ENCODE measurements around the gene BCAM. TPM values are rescaled to one million over a fixed set of nuclear protein-coding genes. Genes with fewer than 3 reads are reported as not detected.

BCAM gene
- total and polyA plus RNA-seq, 2 donors, result 35.3 to 77.4 TPM

DNA sequence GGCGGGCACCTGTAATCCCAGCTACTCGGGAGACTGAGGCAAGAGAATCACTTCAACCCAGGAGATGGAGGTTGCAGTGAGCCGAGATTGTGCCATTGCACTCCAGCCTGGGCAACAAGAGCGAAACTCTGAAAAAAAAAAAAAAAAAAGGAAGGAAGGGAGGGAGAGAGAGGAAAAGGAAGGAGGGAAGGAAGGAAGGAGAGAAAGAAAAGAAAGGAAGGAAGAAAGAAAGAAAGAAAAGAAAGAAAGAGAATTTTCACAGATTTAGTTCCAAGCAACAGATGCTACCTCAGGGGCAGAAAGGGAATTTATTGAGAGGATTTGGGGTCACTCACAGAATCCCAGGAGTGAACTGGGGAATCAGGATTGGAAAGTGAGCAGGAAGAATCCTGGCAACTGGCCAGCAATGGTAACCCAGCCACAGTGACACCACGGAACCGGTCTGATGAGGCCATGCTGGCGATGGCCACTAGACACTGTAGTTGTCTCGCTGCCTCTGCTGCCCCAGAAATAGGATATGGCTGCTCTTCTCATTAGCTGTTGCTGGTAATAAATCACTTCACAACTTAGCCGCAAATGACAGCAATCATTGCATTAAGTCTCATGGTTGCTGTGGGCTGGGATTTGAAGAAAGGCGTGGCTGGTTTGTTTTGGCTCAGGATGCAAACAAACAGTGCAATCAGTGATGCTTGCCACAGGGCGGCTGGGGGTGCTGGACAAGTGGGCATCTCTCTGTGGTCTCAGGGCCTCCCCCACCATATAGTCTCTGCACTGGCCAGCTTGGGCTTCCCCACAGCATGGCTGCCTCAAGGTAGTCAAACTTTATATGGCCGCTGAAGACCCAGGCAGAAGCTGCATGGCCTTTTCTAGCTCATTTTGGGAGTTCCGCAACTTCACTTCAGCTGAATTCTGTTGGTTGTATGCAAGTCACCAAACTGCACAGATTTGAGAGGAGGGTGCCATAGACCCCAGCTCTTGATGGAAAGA is 5.2 kb upstream of the BCAM start:
- no peaks in the 10 kb centered on the region for H3K36me3 ChIP-seq (ENCODE audit: insufficient read depth)
- DNase-seq (ENCODE audit: extremely low spot score), result no peak
- H3K4me3 ChIP-seq (ENCODE audit: low read depth, low read length), result no peak overlapping the region
- no peak overlapping the region for H3K27ac ChIP-seq (ENCODE audit: low read depth)
- WGBS, result 90% methylated on average over 13 of the region's 13 CpGs
- no peaks in the 10 kb centered on the region for H3K4me1 ChIP-seq (ENCODE audit: insufficient read depth)

- no peaks in the 10 kb centered on the region for H3K36me3 ChIP-seq (ENCODE audit: insufficient read depth)
- WGBS, result 77% methylated on average over 7 of the region's 7 CpGs
- H3K4me3 ChIP-seq (ENCODE audit: low read depth, low read length), result no peak overlapping the region
- H3K27ac ChIP-seq (ENCODE audit: low read depth), result no peak overlapping the region
- no peak for DNase-seq (ENCODE audit: extremely low spot score)
- H3K4me1 ChIP-seq (ENCODE audit: insufficient read depth), result no peaks in the 10 kb centered on the region
These were observed 2.6 kb upstream of the BCAM start for GRCh38 chr19:44806291-44806690.

DNA sequence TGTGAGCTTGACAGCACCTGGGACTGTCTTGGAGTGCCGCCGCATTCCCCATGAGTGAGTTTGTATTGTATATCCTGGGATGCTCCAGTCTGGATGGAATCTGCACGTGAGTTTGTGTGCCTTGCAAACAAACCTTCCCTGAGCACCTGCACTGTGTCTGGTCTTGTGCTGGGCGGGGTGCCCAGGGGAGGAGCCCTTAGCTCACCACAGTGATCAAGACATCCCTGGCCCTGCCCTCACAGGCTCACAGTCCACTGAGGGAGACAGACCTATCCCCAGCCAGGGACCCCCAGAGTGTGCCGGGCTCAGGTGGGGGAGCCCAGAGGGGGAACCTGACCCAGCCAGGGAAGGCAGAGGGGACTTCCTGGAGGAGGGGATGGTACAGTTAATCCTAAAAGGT is 1.7 kb upstream of the BCAM start:
- WGBS, result 66% methylated on average over 5 of the region's 5 CpGs
- no peak overlapping the region for H3K27ac ChIP-seq (ENCODE audit: low read depth)
- no peak for DNase-seq (ENCODE audit: extremely low spot score)

GRCh38 chr19:44807652-44808462 is 1.0 kb upstream of the BCAM start:
- no peak overlapping the region for H3K27ac ChIP-seq (ENCODE audit: low read depth)
- H3K36me3 ChIP-seq (ENCODE audit: insufficient read depth), result no peaks in the 10 kb centered on the region
- H3K4me1 ChIP-seq (ENCODE audit: insufficient read depth), result no peaks in the 10 kb centered on the region
- no peak overlapping the region for H3K4me3 ChIP-seq (ENCODE audit: low read depth, low read length)
- WGBS, result 24% methylated on average over 14 of the region's 14 CpGs
- no peak for DNase-seq (ENCODE audit: extremely low spot score)

More for the DNA sequence above, 1.7 kb upstream of the BCAM start:
- H3K4me3 ChIP-seq (ENCODE audit: low read depth, low read length), result no peak overlapping the region
- no peaks in the 10 kb centered on the region for H3K4me1 ChIP-seq (ENCODE audit: insufficient read depth)
- H3K36me3 ChIP-seq (ENCODE audit: insufficient read depth), result no peaks in the 10 kb centered on the region

- WGBS, result 45% methylated on average over 7 of the region's 7 CpGs
These were observed 802 bp downstream of the BCAM start for GRCh38 chr19:44809577-44810233.

GRCh38 chr19:44810234-44811121 is 1.6 kb downstream of the BCAM start:
- H3K4me3 ChIP-seq (ENCODE audit: low read depth, low read length), result peak overlapping the region; percentile 65
- 71% methylated on average over 13 of the region's 13 CpGs for WGBS

More at GRCh38 chr19:44809577-44810233, 802 bp downstream of the BCAM start:
- Histone ChIP-seq H3K36me3 (ENCODE audit: insufficient read depth) (no peaks in the 10 kb centered on the region), H3K4me1 (ENCODE audit: insufficient read depth) (no peaks in the 10 kb centered on the region), H3K27ac (ENCODE audit: low read depth) (no peak overlapping the region), H3K4me3 (ENCODE audit: low read depth, low read length) (peak overlapping the region; percentile 65)
- no peak for DNase-seq (ENCODE audit: extremely low spot score)

DNA sequence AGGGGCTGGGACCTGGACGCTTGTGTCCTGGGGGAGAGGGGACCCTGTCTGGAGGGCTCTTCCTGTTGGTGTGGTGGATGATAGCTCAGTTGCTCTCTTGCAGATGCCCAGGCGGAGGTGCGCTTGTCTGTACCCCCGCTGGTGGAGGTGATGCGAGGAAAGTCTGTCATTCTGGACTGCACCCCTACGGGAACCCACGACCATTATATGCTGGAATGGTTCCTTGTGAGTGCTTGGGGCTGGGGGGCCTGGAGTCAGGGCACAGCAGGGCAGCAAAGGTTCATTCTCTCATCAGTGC is 2.2 kb downstream of the BCAM start:
- no peaks in the 10 kb centered on the region for H3K36me3 ChIP-seq (ENCODE audit: insufficient read depth)
- H3K4me3 ChIP-seq (ENCODE audit: low read depth, low read length), result no peak overlapping the region
- DNase-seq (ENCODE audit: extremely low spot score), result no peak
- WGBS, result 90% methylated on average over 7 of the region's 7 CpGs
- no peak overlapping the region for H3K27ac ChIP-seq (ENCODE audit: low read depth)
- H3K4me1 ChIP-seq (ENCODE audit: insufficient read depth), result no peaks in the 10 kb centered on the region

More at GRCh38 chr19:44810234-44811121, 1.6 kb downstream of the BCAM start:
- no peak for DNase-seq (ENCODE audit: extremely low spot score)
- Histone ChIP-seq H3K36me3 (ENCODE audit: insufficient read depth) (no peaks in the 10 kb centered on the region), H3K27ac (ENCODE audit: low read depth) (no peak overlapping the region), H3K4me1 (ENCODE audit: insufficient read depth) (no peaks in the 10 kb centered on the region)

DNA sequence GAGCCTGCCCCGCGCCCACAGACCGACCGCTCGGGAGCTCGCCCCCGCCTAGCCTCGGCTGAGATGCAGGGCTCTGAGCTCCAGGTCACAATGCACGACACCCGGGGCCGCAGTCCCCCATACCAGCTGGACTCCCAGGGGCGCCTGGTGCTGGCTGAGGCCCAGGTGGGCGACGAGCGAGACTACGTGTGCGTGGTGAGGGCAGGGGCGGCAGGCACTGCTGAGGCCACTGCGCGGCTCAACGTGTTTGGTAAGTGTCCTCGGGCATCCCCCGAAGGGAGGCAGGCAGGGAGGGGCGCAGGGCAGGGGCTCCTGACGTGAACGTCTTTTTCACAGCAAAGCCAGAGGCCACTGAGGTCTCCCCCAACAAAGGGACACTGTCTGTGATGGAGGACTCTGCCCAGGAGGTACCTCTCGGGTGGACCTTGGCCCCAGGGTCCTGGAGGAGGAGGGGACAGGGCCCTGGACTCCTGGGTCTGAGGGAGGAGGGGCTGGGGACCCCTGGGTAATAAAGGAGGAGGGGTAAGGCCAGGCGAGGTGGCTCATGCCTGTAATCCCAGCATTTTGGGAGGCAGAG is 3.3 kb downstream of the BCAM start:
- no peak for DNase-seq (ENCODE audit: extremely low spot score)
- 91% methylated on average over 28 of the region's 28 CpGs for WGBS
- Histone ChIP-seq H3K4me3 (ENCODE audit: low read depth, low read length) (no peak overlapping the region), H3K4me1 (ENCODE audit: insufficient read depth) (no peaks in the 10 kb centered on the region), H3K36me3 (ENCODE audit: insufficient read depth) (no peaks in the 10 kb centered on the region), H3K27ac (ENCODE audit: low read depth) (no peak overlapping the region)

GRCh38 chr19:44813070-44813840 is 4.4 kb downstream of the BCAM start:
- DNase-seq (ENCODE audit: extremely low spot score), result no peak
- Histone ChIP-seq H3K27ac (ENCODE audit: low read depth) (no peak overlapping the region), H3K4me3 (ENCODE audit: low read depth, low read length) (no peak overlapping the region), H3K4me1 (ENCODE audit: insufficient read depth) (no peaks in the 10 kb centered on the region), H3K36me3 (ENCODE audit: insufficient read depth) (no peaks in the 10 kb centered on the region)
- WGBS, result 90% methylated on average over 38 of the region's 38 CpGs

DNA sequence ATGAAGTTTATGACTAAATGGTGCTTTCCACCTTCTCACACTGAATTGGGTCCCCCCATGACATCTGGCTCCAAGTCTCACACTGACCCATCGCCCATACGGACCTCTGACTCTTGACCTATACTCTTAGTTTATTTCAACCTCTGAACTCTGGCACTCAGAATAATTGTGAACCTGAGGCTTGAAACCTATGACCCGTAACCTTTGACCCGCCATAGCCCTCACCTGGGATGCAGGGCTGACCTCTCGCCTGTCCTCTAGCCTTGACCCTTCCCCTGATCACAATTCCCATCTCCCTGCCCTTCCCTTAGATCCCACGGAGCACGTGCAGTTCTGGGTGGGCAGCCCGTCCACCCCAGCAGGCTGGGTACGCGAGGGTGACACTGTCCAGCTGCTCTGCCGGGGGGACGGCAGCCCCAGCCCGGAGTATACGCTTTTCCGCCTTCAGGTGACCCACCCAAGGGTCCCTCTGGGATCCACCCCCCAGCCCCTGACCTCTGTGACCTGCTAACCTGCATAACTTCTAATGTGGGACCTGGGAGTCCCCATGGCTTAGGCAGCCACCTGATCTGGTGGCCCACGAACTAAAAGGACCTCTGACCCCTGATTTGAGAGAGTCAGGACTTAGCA is 5.1 kb downstream of the BCAM start:
- WGBS, result 87% methylated on average over 16 of the region's 16 CpGs
- Histone ChIP-seq H3K27ac (ENCODE audit: low read depth) (no peak overlapping the region), H3K4me3 (ENCODE audit: low read depth, low read length) (no peak overlapping the region), H3K36me3 (ENCODE audit: insufficient read depth) (no peaks in the 10 kb centered on the region), H3K4me1 (ENCODE audit: insufficient read depth) (no peaks in the 10 kb centered on the region)
- no peak for DNase-seq (ENCODE audit: extremely low spot score)

DNA sequence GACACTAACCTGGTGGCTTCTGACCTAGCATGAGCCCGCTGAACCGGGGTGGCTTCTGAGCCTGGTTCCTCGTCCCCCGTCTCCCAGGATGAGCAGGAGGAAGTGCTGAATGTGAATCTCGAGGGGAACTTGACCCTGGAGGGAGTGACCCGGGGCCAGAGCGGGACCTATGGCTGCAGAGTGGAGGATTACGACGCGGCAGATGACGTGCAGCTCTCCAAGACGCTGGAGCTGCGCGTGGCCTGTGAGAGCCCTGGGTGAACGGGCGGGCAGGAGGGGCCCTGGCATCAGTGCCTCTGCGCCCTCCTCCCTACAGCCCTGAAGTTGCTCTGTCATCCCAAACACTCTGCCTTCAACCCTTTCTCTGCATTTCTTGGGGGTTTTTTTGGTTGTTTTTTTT is 5.6 kb downstream of the BCAM start:
- Histone ChIP-seq H3K4me3 (ENCODE audit: low read depth, low read length) (no peak overlapping the region), H3K36me3 (ENCODE audit: insufficient read depth) (no peaks in the 10 kb centered on the region), H3K27ac (ENCODE audit: low read depth) (no peak overlapping the region), H3K4me1 (ENCODE audit: insufficient read depth) (no peaks in the 10 kb centered on the region)
- WGBS, result 92% methylated on average over 17 of the region's 17 CpGs
- no peak for DNase-seq (ENCODE audit: extremely low spot score)

DNA sequence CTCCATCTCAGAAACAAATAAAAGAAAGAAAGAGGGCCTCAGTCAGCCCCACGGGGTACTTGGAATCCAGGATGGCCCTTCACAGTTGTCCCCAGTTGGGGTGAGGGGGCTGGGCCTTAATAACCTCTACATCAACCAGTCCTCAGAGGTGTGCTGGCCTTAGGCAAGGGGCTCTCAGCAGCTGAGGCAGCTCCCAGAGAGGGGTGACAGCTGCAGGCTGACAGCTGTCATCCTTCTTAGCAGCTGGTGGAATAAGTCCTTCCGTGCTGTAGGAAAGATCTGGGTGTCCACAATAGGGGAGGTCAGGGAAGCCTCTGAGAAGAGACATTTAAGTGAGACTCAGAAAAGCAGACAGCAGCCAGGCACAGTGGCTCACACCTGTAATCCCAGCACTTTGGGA is 7.4 kb downstream of the BCAM start:
- DNase-seq (ENCODE audit: extremely low spot score), result no peak
- WGBS, result 77% methylated on average over 2 of the region's 2 CpGs
- H3K27ac ChIP-seq (ENCODE audit: low read depth), result no peak overlapping the region
- H3K4me1 ChIP-seq (ENCODE audit: insufficient read depth), result no peaks in the 10 kb centered on the region
- H3K36me3 ChIP-seq (ENCODE audit: insufficient read depth), result no peaks in the 10 kb centered on the region
- H3K4me3 ChIP-seq (ENCODE audit: low read depth, low read length), result no peak overlapping the region

Measured in urinary bladder (tissue), 4 donors.